ENCODE measurements around the gene DISP2. TPM values are rescaled to one million over a fixed set of nuclear protein-coding genes. Genes with fewer than 3 reads are reported as not detected.

DISP2 gene
- total RNA-seq, 1 experiment from 2014 or later: 0.87 TPM

DNA sequence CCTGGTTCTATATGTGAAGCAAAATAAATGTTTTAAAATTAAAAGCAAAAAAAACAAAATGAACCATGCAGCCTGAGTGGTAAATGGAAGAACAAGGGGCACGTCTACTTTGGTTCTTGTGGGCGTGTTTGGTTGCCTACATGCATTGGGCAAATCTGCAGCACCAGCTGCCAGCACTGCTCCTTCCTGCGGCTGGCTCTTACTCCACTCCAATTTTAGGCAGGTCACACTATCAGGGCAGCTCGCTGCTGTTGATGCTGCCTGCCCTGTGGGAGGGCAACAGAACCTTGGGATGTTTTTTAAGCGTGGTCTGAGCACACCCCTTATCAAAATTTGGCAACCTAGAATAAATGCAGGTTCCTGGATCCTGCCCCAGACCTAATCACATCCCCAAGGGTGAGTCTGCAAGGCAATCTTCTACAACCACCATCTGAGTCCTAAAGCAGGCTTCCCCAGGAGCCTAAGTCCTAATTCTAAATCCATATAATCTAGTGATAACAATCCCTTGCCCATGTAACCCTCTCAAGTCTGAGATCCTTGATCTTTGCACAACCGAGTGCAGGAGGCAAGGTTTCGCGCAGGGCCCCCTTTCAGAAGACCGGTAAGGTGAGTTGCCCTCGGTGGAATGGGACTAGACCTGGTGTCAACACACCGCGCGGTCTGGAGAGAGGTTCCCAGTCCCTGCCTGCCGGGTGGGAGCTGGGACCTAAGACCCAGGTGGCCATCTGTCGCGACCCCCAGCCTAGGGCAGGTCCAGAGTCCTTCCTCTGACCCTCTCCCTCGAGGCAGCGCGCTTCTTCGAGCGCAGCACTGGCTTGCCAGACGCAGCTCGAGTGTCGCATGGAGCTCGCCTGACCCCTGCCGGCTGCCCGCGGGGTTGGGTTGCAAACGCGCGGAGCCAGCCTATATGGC lies 63.5 kb downstream of the DISP2 start:
- intact Hi-C loops (cut with micrococcal nuclease): loop anchor here (1.0 kb wide), 4 partner anchors 53 to 142 kb away; no protein-coding TSS in a partner anchor
- H2AFZ ChIP-seq (ENCODE audit: low read length): peak overlapping the region; percentile 15; the same call in 1 of the 2 replicates
- TF ChIP-seq EZH2 (IDR thresholded peaks at IDR 0.05; ENCODE audit: low read length, unreplicated experiment) (no peak), EZH2phosphoT487 (IDR thresholded peaks at IDR 0.05; ENCODE audit: borderline replicate concordance, low read length) (no peak)
- TF ChIP-seq, protein P1, sequence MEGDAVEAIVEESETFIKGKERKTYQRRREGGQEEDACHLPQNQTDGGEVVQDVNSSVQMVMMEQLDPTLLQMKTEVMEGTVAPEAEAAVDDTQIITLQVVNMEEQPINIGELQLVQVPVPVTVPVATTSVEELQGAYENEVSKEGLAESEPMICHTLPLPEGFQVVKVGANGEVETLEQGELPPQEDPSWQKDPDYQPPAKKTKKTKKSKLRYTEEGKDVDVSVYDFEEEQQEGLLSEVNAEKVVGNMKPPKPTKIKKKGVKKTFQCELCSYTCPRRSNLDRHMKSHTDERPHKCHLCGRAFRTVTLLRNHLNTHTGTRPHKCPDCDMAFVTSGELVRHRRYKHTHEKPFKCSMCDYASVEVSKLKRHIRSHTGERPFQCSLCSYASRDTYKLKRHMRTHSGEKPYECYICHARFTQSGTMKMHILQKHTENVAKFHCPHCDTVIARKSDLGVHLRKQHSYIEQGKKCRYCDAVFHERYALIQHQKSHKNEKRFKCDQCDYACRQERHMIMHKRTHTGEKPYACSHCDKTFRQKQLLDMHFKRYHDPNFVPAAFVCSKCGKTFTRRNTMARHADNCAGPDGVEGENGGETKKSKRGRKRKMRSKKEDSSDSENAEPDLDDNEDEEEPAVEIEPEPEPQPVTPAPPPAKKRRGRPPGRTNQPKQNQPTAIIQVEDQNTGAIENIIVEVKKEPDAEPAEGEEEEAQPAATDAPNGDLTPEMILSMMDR (conservative IDR thresholded peaks at IDR 0.05; ENCODE audit: low read depth, low read length): peak; percentile 94
- H3K4me3 ChIP-seq (ENCODE audit: low read length): peak overlapping the region; percentile 36; the same call in 1 of the 2 replicates
- H3K79me2 ChIP-seq (ENCODE audit: low read length): no peaks in the 10 kb centered on the region
- ATAC-seq (peak; percentile 84), DNase-seq (peak; percentile 82)
- peak overlapping the region; percentile 31 for H3K27ac ChIP-seq (ENCODE audit: low read length)
- H3K36me3 ChIP-seq (ENCODE audit: low read depth, low read length): 0 out of 2 replicates have a peak, but pooled peaks cover 2% of the 10 kb centered on the region
- no peak overlapping the region for H3K9ac ChIP-seq (ENCODE audit: low read length)
- BruUV-seq (replicated peaks): no TSS peak
- no peaks in the 10 kb centered on the region for H4K20me1 ChIP-seq (ENCODE audit: low read length)
- H3K9me3 ChIP-seq (ENCODE audit: low read length): no peaks in the 10 kb centered on the region
- H3K27me3 ChIP-seq (ENCODE audit: low read length): no peaks in the 10 kb centered on the region
- CTCF ChIA-PET: interaction anchor here (0.6 to 2.1 kb wide), 6 partner anchors 54 to 142 kb away, joined by 3 to 10 read pairs (median 4); no protein-coding TSS in a partner anchor
- peaks cover 9% of the 10 kb centered on the region for H3F3A ChIP-seq (ENCODE audit: low read length, unreplicated experiment)
- H3K9me2 ChIP-seq (replicated peaks; ENCODE audit: low read length): no peaks in the 10 kb centered on the region
- H3K4me2 ChIP-seq (ENCODE audit: low read length): peak overlapping the region; percentile 65
- POLR2A ChIA-PET (ENCODE audit: unreplicated experiment): no interaction called here
- peaks cover 23% of the 10 kb centered on the region for H3K4me1 ChIP-seq (ENCODE audit: insufficient read depth, low read length)

DNA sequence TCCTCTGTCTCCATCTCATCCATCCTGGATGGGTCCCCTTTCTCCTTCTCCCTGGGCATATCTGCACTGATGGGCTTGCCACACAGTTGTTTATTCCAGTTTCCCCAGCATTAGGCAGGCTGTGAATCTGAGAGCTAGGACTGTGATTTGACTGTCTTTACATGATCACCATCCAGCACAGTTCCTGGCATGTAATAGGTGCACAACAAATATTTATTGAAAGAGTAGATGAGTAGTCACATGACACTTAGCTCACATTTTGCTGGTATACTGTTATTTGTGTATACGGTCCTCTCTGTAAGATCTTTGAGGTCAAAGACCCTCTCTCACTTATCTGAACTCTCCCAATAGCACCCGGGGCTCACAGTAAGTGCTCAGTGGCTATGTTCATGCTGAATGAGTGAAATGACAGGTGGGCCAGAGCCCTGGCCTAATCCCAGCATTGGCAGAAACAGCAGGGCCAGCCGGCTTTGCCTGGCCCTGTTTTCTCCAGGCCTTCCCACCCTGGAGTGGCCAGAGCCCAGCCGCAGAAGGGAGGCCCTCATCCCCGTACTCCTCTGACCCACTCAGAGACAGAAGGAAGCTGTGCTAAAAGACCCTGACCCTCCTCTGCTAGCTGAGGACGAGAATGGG lies 66.6 kb downstream of the DISP2 start:
- no peak overlapping the region for H3K27ac ChIP-seq (ENCODE audit: low read length)
- BruUV-seq (replicated peaks): no TSS peak
- TF ChIP-seq EZH2phosphoT487 (IDR thresholded peaks at IDR 0.05; ENCODE audit: borderline replicate concordance, low read length) (no peak), EZH2 (IDR thresholded peaks at IDR 0.05; ENCODE audit: low read length, unreplicated experiment) (no peak)
- TF ChIP-seq, protein P1 (conservative IDR thresholded peaks at IDR 0.05; ENCODE audit: low read depth, low read length): no peak
- intact Hi-C loops (cut with micrococcal nuclease): no loop called here
- H3K36me3 ChIP-seq (ENCODE audit: low read depth, low read length): no peaks in the 10 kb centered on the region
- no peak overlapping the region for H2AFZ ChIP-seq (ENCODE audit: low read length)
- H3K27me3 ChIP-seq (ENCODE audit: low read length): no peaks in the 10 kb centered on the region
- H3K4me3 ChIP-seq (ENCODE audit: low read length): no peak overlapping the region
- ATAC-seq (no peak), DNase-seq (no peak)
- H3K9me3 ChIP-seq (ENCODE audit: low read length): no peaks in the 10 kb centered on the region
- H3K79me2 ChIP-seq (ENCODE audit: low read length): no peaks in the 10 kb centered on the region
- ChIA-PET POLR2A (ENCODE audit: unreplicated experiment) (interaction anchor here (0.5 kb wide), 2 partner anchors 16 to 42 kb away, joined by 3 to 4 read pairs; partner anchors contain the start of gene KNSTRN), CTCF (no interaction called here)
- H3F3A ChIP-seq (ENCODE audit: low read length, unreplicated experiment): peaks cover 9% of the 10 kb centered on the region
- H3K4me2 ChIP-seq (ENCODE audit: low read length): no peak overlapping the region
- no peaks in the 10 kb centered on the region for H3K9me2 ChIP-seq (replicated peaks; ENCODE audit: low read length)
- peaks cover 23% of the 10 kb centered on the region for H3K4me1 ChIP-seq (ENCODE audit: insufficient read depth, low read length)
- H4K20me1 ChIP-seq (ENCODE audit: low read length): no peaks in the 10 kb centered on the region
- no peak overlapping the region for H3K9ac ChIP-seq (ENCODE audit: low read length)
